PC-3 (cell line): ENCODE results near the gene PUDP. TPM values are rescaled to one million over a fixed set of nuclear protein-coding genes. Genes with fewer than 3 reads are reported as not detected.

ENCODE experiments used
- ATAC-seq: fragments of 200-7000 bp; cut with Tn5 transposase; 2 replicates; pipeline ENCODE4 v1.9.1; 2020; ENCODE audit warnings: mild to moderate bottlenecking, moderate library complexity
- BruUV-seq: library from RNA; stranded (reverse); fragments of 400-500 nt; replicated peaks from 2 replicates; lab custom pipeline; 2021; lab: Mats Ljungman, UMichigan
- CTCF ChIA-PET: fragments of 300-600 bp; sonication (Branson Sonifier 250); formaldehyde crosslinking; loops from one replicate; lab custom pipeline; 2022; ENCODE audit warnings: antibody characterized with exemption; lab: Charles Lee
- POLR2A ChIA-PET: fragments of 300-600 bp; sonication (Branson Sonifier 250); formaldehyde crosslinking; loops from one replicate; lab custom pipeline; 2022; ENCODE audit warnings: antibody characterized with exemption; ENCODE audit not compliant: unreplicated experiment; lab: Charles Lee
- DNase-seq: peaks from one replicate; pipeline ENCODE4 v3.0.0-alpha.2; 2015
- H2AFZ ChIP-seq: fragments of 300-600 bp; sonication (generic); 2 replicates; pipeline ENCODE4 v1.6.0; 2016; ENCODE audit warnings: antibody characterized with exemption, low read length
- H3F3A ChIP-seq: fragments of 300-600 bp; sonication (generic); one replicate; pipeline ENCODE4 v1.6.0; 2017; ENCODE audit warnings: antibody characterized with exemption, low read length, control low read depth, mild to moderate bottlenecking; ENCODE audit not compliant: unreplicated experiment
- H3K27ac ChIP-seq: fragments of 300-600 bp; sonication (generic); 2 replicates; pipeline ENCODE4 v1.5.1; 2016; ENCODE audit warnings: mild to moderate bottlenecking, low read length
- H3K27me3 ChIP-seq: fragments of 300-600 bp; sonication (generic); 2 replicates; pipeline ENCODE4 v1.6.1; 2016; ENCODE audit warnings: low read length, mixed read lengths
- H3K36me3 ChIP-seq: fragments of 300-600 bp; sonication (generic); 2 replicates; pipeline ENCODE4 v1.6.1; 2016; ENCODE audit warnings: low read depth, mixed run types, low read length, mixed read lengths
- H3K4me1 ChIP-seq: fragments of 300-600 bp; sonication (generic); 2 replicates; pipeline ENCODE4 v1.5.1; 2016; ENCODE audit warnings: low read length; ENCODE audit not compliant: insufficient read depth
- H3K4me2 ChIP-seq: fragments of 300-600 bp; sonication (generic); 2 replicates; pipeline ENCODE4 v1.6.0; 2016; ENCODE audit warnings: low read length
- H3K4me3 ChIP-seq: fragments of 300-600 bp; sonication (generic); 2 replicates; pipeline ENCODE4 v1.5.1; 2016; ENCODE audit warnings: mild to moderate bottlenecking, low read length, mixed read lengths
- H3K79me2 ChIP-seq: fragments of 300-600 bp; sonication (generic); 2 replicates; pipeline ENCODE4 v1.6.1; 2017; ENCODE audit warnings: low read length, mixed read lengths
- H3K9ac ChIP-seq: fragments of 300-600 bp; sonication (generic); 2 replicates; pipeline ENCODE4 v1.6.0; 2016; ENCODE audit warnings: mild to moderate bottlenecking, low read length
- H3K9me2 ChIP-seq: fragments of 300-600 bp; sonication (generic); replicated peaks from 2 replicates; pipeline ENCODE4 v1.6.1; 2016; ENCODE audit warnings: mixed run types, low read length, mixed read lengths
- H3K9me3 ChIP-seq: fragments of 300-600 bp; sonication (generic); 2 replicates; pipeline ENCODE4 v1.6.1; 2016; ENCODE audit warnings: low read length, mixed read lengths
- H4K20me1 ChIP-seq: fragments of 300-600 bp; sonication (generic); 2 replicates; pipeline ENCODE4 v1.6.1; 2016; ENCODE audit warnings: low read length, mixed read lengths
- EZH2 ChIP-seq: fragments of 300-600 bp; sonication (generic); IDR thresholded peaks from one replicate; pipeline ENCODE4 v1.6.1; 2017; ENCODE audit warnings: antibody characterized with exemption, mild to moderate bottlenecking, low read length; ENCODE audit not compliant: unreplicated experiment
- EZH2phosphoT487 ChIP-seq: fragments of 300-600 bp; sonication (generic); IDR thresholded peaks from 2 replicates; pipeline ENCODE4 v1.6.1; 2018; ENCODE audit warnings: mild to moderate bottlenecking, antibody characterized with exemption, low read length, borderline replicate concordance
- intact Hi-C: fragments of 100-400 bp; cut with micrococcal nuclease; formaldehyde crosslinking; loops from 2 replicates; pipeline ENCODE4 v1.9.0; 2023
- total RNA-seq: library from RNA; depleted of rRNA; stranded (reverse); fragments of >200 nt; gene quantifications from 2 replicates; pipeline ENCODE4 v1.2.3, GENCODE V29; 2014
- TF ChIP-seq, protein P1 (sequence below): fragments of 300-600 bp; sonication (generic); conservative IDR thresholded peaks from 2 replicates; pipeline ENCODE4 v1.5.1; 2017; ENCODE audit warnings: antibody characterized with exemption, low read depth, mild to moderate bottlenecking, low read length

The PUDP gene
- total RNA-seq, 1 experiment from 2014 or later = 7.6 TPM

DNA sequence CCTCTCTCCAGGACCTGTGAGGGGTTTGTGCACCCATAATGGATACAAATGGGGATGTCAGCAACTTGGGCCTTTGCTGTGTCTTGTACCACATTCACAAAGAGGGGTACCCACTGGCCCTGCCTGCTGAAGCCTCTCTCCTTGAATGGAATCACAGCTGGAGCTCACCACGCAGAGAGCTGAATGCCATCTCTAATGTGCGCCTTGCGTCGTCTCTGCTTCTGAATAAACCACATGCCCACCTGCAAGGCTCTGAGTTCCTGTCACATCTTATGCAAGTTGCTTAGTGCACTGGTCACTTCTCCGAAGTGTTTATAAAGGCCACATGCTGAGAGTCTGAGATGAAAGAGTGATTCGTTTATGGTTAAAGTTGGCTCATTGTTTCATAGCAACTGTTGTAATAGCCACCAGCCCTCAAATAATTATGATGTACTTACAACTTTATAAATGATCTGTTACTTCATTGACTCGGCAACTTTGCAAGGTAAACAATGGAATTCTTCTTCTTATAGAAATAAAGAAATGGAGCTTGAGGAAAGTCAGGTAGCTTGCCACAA, 6.2 kb upstream of the PUDP start:
- intact Hi-C loops = no loop called here
- no peak overlapping the region for H3K9ac ChIP-seq

DNA sequence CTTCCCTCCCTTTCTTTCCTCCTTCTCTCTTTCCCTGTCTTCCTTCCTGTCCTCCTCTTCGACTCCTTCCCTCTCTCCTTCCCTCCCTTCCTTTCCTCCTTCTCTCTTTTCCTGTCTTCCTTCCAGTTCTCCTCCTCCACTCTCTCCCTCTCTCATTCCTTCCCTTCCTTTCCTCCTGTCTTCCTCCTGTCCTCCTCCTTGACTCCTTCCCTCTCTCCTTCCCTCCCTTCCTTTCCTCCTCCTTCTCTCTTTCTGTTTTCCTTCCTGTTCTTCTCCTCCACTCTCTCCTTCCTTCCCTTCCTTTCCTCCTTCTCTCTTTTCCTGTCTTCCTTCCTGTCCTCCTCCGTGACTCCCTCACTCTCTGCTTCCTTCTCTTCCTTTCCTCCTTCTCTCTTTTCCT, 5.3 kb upstream of the PUDP start:
- ATAC-seq (no peak), DNase-seq (no peak)
- ChIA-PET POLR2A (no interaction called here), CTCF (no interaction called here)
- H3K4me1 ChIP-seq = peaks cover 1% of the 10 kb centered on the region; the same call in 1 of the 2 replicates
- BruUV-seq = no TSS peak
- H3K36me3 ChIP-seq = no peaks in the 10 kb centered on the region
- no peaks in the 10 kb centered on the region for H4K20me1 ChIP-seq
- TF ChIP-seq, protein P1, sequence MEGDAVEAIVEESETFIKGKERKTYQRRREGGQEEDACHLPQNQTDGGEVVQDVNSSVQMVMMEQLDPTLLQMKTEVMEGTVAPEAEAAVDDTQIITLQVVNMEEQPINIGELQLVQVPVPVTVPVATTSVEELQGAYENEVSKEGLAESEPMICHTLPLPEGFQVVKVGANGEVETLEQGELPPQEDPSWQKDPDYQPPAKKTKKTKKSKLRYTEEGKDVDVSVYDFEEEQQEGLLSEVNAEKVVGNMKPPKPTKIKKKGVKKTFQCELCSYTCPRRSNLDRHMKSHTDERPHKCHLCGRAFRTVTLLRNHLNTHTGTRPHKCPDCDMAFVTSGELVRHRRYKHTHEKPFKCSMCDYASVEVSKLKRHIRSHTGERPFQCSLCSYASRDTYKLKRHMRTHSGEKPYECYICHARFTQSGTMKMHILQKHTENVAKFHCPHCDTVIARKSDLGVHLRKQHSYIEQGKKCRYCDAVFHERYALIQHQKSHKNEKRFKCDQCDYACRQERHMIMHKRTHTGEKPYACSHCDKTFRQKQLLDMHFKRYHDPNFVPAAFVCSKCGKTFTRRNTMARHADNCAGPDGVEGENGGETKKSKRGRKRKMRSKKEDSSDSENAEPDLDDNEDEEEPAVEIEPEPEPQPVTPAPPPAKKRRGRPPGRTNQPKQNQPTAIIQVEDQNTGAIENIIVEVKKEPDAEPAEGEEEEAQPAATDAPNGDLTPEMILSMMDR = no peak
- no peak for TF ChIP-seq EZH2
- TF ChIP-seq EZH2phosphoT487 = no peak
- H3K4me2 ChIP-seq = no peak overlapping the region
- no peaks in the 10 kb centered on the region for H3F3A ChIP-seq
- H3K4me3 ChIP-seq = no peak overlapping the region
- no peaks in the 10 kb centered on the region for H3K9me3 ChIP-seq
- no peaks in the 10 kb centered on the region for H3K79me2 ChIP-seq
- H3K27ac ChIP-seq = no peak overlapping the region
- no peak overlapping the region for H2AFZ ChIP-seq
- H3K9ac ChIP-seq = no peak overlapping the region
- intact Hi-C loops = no loop called here
- no peaks in the 10 kb centered on the region for H3K27me3 ChIP-seq
- H3K9me2 ChIP-seq = no peaks in the 10 kb centered on the region

More for the DNA sequence above, 6.2 kb upstream of the PUDP start:
- H4K20me1 ChIP-seq = no peaks in the 10 kb centered on the region
- H2AFZ ChIP-seq = no peak overlapping the region
- no peaks in the 10 kb centered on the region for H3K9me3 ChIP-seq
- POLR2A ChIA-PET = no interaction called here
- H3F3A ChIP-seq = no peaks in the 10 kb centered on the region
- no peak overlapping the region for H3K27ac ChIP-seq
- ATAC-seq (no peak), DNase-seq (no peak)
- H3K36me3 ChIP-seq = no peaks in the 10 kb centered on the region
- CTCF ChIA-PET = interaction anchor here (0.6 kb wide), 1 partner anchor 20 kb away, joined by 7 read pairs; no protein-coding TSS in a partner anchor
- H3K27me3 ChIP-seq = no peaks in the 10 kb centered on the region
- no peaks in the 10 kb centered on the region for H3K79me2 ChIP-seq
- H3K4me2 ChIP-seq = no peak overlapping the region
- TF ChIP-seq, protein P1 = no peak
- TF ChIP-seq EZH2 (no peak), EZH2phosphoT487 (no peak)
- H3K4me1 ChIP-seq = peaks cover 10% of the 10 kb centered on the region
- no peaks in the 10 kb centered on the region for H3K9me2 ChIP-seq
- BruUV-seq = no TSS peak
- no peak overlapping the region for H3K4me3 ChIP-seq

DNA sequence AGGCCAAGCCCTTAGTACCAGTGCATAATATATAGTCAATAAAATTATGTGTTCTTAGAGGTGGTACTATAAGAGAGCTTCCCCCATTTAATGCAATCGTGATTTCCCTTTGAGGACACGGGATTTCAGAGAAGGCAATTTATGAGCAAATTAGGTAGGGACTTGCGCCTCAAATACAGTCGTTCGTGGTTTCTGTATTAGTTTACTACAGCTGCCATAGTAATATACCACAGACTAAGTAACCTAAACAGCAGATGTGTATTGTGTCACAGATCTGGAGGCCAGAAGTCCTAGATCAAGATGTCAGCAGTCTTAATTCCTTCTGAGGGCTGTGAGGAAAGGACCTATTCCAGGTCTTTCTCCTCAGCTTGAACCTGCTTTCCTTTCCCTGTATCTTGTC, 1.5 kb upstream of the PUDP start:
- peaks cover 31% of the 10 kb centered on the region for H3K79me2 ChIP-seq
- no peaks in the 10 kb centered on the region for H3K9me3 ChIP-seq
- H3K4me3 ChIP-seq = no peak overlapping the region
- no peaks in the 10 kb centered on the region for H4K20me1 ChIP-seq
- ChIA-PET POLR2A (no interaction called here), CTCF (no interaction called here)
- H2AFZ ChIP-seq = no peak overlapping the region
- H3K27ac ChIP-seq = no peak overlapping the region
- TF ChIP-seq, protein P1 = no peak
- H3K9ac ChIP-seq = no peak overlapping the region
- ATAC-seq (no peak), DNase-seq (no peak)
- H3K4me2 ChIP-seq = no peak overlapping the region
- peaks cover 17% of the 10 kb centered on the region for H3K4me1 ChIP-seq
- no peaks in the 10 kb centered on the region for H3F3A ChIP-seq
- BruUV-seq = no TSS peak
- no peaks in the 10 kb centered on the region for H3K36me3 ChIP-seq
- H3K27me3 ChIP-seq = no peaks in the 10 kb centered on the region
- H3K9me2 ChIP-seq = no peaks in the 10 kb centered on the region
- intact Hi-C loops = loop anchor here (5.0 kb wide), 1 partner anchor 223 kb away; no protein-coding TSS in a partner anchor
